ENCODE measurements around the gene C1QL4.

C1QL4 gene

GRCh38 chr12:49367381-49368239 is 30.6 kb upstream of the C1QL4 start, which contains the start of gene SPATS2:
SPATS2 (plus strand) TSS chr12:49367462; CDS start chr12:49461013, 93,551 bp downstream.
- TF ChIP-seq CTCF (conservative IDR thresholded peaks at IDR 0.05; ENCODE audit: control insufficient read depth, insufficient read depth, low read depth, low read length), result no peak
- no peak for DNase-seq (ENCODE audit: low read depth)
- peak within 1 kb of the TSS; percentile 69 for H3K4me3 ChIP-seq (ENCODE audit: control insufficient read depth, low read depth, low read length)

GRCh38 chr12:49366652-49367380 is 29.8 kb upstream of the C1QL4 start:
- peak overlapping the region; percentile 69 for H3K4me3 ChIP-seq (ENCODE audit: control insufficient read depth, low read depth, low read length)
- peak; percentile 4 for TF ChIP-seq CTCF (conservative IDR thresholded peaks at IDR 0.05; ENCODE audit: control insufficient read depth, insufficient read depth, low read depth, low read length)

GRCh38 chr12:49366096-49366651 is 29.2 kb upstream of the C1QL4 start:
- no peak for DNase-seq (ENCODE audit: low read depth)
- peak overlapping the region; percentile 69 for H3K4me3 ChIP-seq (ENCODE audit: control insufficient read depth, low read depth, low read length)
- no peak for TF ChIP-seq CTCF (conservative IDR thresholded peaks at IDR 0.05; ENCODE audit: control insufficient read depth, insufficient read depth, low read depth, low read length)

More at GRCh38 chr12:49366652-49367380, 29.8 kb upstream of the C1QL4 start:
- DNase-seq (ENCODE audit: low read depth), result peak; percentile 90

- H3K4me3 ChIP-seq (ENCODE audit: control insufficient read depth, low read depth, low read length), result no peak overlapping the region
- DNase-seq (ENCODE audit: low read depth), result peak; percentile 92
- no peak for TF ChIP-seq CTCF (conservative IDR thresholded peaks at IDR 0.05; ENCODE audit: control insufficient read depth, insufficient read depth, low read depth, low read length)
These were observed 28.6 kb upstream of the C1QL4 start for GRCh38 chr12:49365542-49365941.

GRCh38 chr12:49364989-49365388 is 28.0 kb upstream of the C1QL4 start:
- no peak overlapping the region for H3K4me3 ChIP-seq (ENCODE audit: control insufficient read depth, low read depth, low read length)
- TF ChIP-seq CTCF (conservative IDR thresholded peaks at IDR 0.05; ENCODE audit: control insufficient read depth, insufficient read depth, low read depth, low read length), result no peak
- peak; percentile 95 for DNase-seq (ENCODE audit: low read depth)

- TF ChIP-seq CTCF (conservative IDR thresholded peaks at IDR 0.05; ENCODE audit: control insufficient read depth, insufficient read depth, low read depth, low read length), result no peak
These were observed 25.1 kb upstream of the C1QL4 start for GRCh38 chr12:49362077-49362476.

More at GRCh38 chr12:49362077-49362476, 25.1 kb upstream of the C1QL4 start:
- H3K4me3 ChIP-seq (ENCODE audit: control insufficient read depth, low read depth, low read length), result no peak overlapping the region
- no peak for DNase-seq (ENCODE audit: low read depth)
